ENCODE results near the gene CRACDL. TPM values are rescaled to one million over a fixed set of nuclear protein-coding genes. Genes with fewer than 3 reads are reported as not detected.

CRACDL gene
- total and polyA plus RNA-seq, 2 donors (not counting 1 experiment from before 2014, with no cell fraction given) = 0.25 TPM; not detected in 1

GRCh38 chr2:98910349-98911125 is 25.5 kb downstream of the CRACDL start:
- peaks cover 8 to 12% of the 10 kb centered on the region in 2 donors for H3K4me1 ChIP-seq (ENCODE audit: control insufficient read depth in 2 of 2, insufficient read depth in 2 of 2, low read length in 2 of 2)
- no peaks in the 10 kb centered on the region for H4K20me1 ChIP-seq (ENCODE audit: control insufficient read depth, insufficient read depth, low read length, poor library complexity, severe bottlenecking)
- TF ChIP-seq EZH2 (IDR thresholded peaks at IDR 0.05; ENCODE audit: borderline replicate concordance, insufficient read depth, low read depth, low read length, poor library complexity, severe bottlenecking) (no peak), CTCF (IDR thresholded peaks at IDR 0.05) (no peak)
- POLR2A ChIA-PET = no interaction called here
- Mint-ChIP-seq H3K9me3 (ENCODE audit: insufficient read depth) (no peaks in the 10 kb centered on the region), H3K4me3 (no peak overlapping the region), H3K4me1 (peaks cover 15% of the 10 kb centered on the region), H3K27ac (no peak overlapping the region), H3K27me3 (peaks cover 28% of the 10 kb centered on the region)
- DNase-seq (no peak), ATAC-seq (ENCODE audit: low read depth) (no peak)
- H3K79me2 ChIP-seq (ENCODE audit: control insufficient read depth, insufficient read depth, low read length) = no peaks in the 10 kb centered on the region
- no peak overlapping the region for H3K4me3 ChIP-seq (ENCODE audit: control extremely low read depth in 1 of 5, extremely low read depth in 1 of 5, insufficient read depth in 1 of 5, low read depth in 2 of 5, low read length in 4 of 5)
- H3K9ac ChIP-seq (ENCODE audit: low read length) = no peak overlapping the region
- CTCF ChIA-PET = no interaction called here
- 88% methylated on average over 7 of the region's 10 CpGs for WGBS (ENCODE audit: insufficient coverage)
- H3K9me3 ChIP-seq (ENCODE audit: control extremely low read depth in 1 of 3, control insufficient read depth in 2 of 3, insufficient read depth in 1 of 3, low read length in 2 of 3) = no peaks in the 10 kb centered on the region
- H3K36me3 ChIP-seq (replicated peaks in 1 of 2; ENCODE audit: control extremely low read depth in 1 of 2, control insufficient read depth in 1 of 2, extremely low read depth in 1 of 2, insufficient read depth in 2 of 2, low read length in 1 of 2) = no peaks in the 10 kb centered on the region
- peaks cover 0 to 10% (median 1%) of the 10 kb centered on the region in 4 experiments for H3K27me3 ChIP-seq (replicated peaks in 1 of 4; ENCODE audit: control extremely low read depth in 1 of 4, control insufficient read depth in 3 of 4, insufficient read depth in 4 of 4, low read length in 3 of 4)
- H3K27ac ChIP-seq (ENCODE audit: low read length in 2 of 2) = no peak overlapping the region
- no peak overlapping the region for H3K4me2 ChIP-seq (replicated peaks; ENCODE audit: low read depth, low read length, poor library complexity, severe bottlenecking)
- H2AFZ ChIP-seq (ENCODE audit: insufficient read depth, low read depth, low read length, poor library complexity, severe bottlenecking) = no peak overlapping the region
- intact Hi-C loops (cut with micrococcal nuclease) = no loop called here

Measured in B cell (primary cell).